HS-27A (cell line): ENCODE data around the gene SMIM8.
"Not testable (repeated sequence)": the region's sequence is repeated elsewhere in the genome, so short reads cannot be mapped to it uniquely, and the experiment has no call there.

Source experiments
- DNase-seq: peaks from one replicate; pipeline ENCODE4 v3.0.0-alpha.2; 2012; ENCODE audit warnings: low read depth, missing footprints

SMIM8 gene, protein sequence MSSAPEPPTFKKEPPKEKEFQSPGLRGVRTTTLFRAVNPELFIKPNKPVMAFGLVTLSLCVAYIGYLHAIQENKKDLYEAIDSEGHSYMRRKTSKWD

DNA sequence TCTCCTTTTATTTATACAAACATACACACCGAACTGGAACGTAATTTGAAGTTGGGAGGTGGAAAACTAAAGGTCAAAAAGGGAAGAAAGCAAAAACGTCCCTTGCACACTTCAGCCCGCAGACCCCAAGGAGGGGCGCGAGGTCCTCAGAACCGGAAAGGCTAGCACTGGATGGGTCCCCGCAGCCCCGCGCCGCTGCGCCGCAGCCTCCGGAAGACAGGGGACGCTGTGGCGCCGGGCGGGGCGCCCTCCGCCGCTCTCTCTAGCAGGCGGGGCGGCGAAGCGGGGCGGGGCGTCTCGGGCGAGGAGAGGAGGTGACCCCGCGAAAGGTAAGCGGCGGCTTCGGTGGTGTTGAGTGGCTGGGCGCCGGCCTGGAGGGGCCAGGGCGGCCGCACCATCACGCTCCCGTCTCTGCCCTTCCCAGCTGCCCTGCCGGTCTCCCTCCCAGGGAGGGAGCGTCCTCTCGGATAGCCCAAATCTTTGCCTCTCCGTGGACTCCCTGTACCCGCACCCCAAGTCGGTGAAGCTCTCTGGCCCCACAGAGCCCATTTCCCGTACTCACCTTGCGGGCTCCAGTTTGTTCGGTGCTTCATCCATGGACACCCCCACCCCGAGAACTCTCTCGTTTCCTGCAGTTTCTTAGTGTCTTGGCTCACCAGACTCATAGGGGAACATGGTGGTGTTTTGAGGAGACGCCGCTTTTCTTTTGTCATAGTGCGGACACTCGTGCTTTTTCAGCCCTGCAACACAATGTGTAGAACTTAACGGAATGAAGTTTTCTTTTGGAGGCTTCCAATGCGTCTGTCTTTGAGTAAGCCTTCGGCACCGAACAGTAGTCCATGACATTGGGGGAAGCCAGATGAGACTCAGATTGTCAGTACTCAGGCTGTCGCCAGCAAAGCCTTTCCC is at the start of gene SMIM8:
Gene SMIM8, plus strand, starts transcription at position 285 of the 909 bp plus-strand sequence. CDS start 14,444 bp downstream, outside the sequence.
- DNase-seq = no peak

DNA sequence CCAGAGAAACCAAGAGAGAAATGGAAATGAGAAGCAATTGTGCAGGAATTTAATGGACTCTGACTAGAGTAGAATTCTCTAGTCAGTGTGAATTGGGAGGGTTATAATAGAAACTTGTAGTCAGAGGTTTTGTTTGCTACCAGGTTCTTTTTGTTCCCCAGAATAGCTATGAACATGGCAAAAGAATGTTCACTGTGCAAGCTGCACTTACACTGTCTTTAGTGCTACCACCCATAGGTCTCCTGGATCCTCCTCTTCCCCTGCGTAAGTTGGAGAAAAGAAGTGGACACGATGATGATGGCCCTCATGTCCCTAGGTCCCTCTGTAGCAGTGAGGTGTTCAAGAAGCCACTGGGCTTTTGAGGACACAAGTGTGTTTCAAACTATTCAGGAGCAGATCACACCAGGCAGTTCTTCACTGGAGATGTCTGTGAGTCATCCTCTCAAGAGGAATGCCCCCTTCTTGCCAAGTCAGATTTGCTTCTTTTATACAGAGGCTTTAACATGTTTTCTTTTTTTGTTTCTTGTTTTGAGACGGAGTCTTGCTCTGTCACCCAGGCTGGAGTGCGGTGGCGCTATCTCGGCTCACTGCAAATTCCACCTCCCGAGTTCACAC is 47.6 kb upstream of the SMIM8 start:
- DNase-seq = no peak

DNA sequence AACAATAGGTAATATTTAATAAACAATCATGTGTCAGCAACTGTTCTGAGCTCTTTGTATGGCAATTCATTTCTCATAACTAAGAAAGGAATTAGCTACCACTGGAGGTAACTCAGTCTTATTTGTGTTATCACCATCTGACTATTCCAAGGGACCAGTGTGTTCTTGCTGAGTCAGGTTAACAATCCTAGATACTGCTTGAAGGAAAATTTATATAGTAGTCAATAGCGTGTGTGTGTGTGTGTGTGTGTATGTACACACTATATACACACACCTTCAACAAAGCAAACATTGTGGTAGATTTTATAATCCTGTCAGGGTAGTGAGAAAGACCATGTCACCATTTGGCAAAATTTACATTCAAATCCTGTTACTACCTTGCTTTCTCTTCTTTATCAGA is 45.8 kb upstream of the SMIM8 start:
- DNase-seq = no peak

DNA sequence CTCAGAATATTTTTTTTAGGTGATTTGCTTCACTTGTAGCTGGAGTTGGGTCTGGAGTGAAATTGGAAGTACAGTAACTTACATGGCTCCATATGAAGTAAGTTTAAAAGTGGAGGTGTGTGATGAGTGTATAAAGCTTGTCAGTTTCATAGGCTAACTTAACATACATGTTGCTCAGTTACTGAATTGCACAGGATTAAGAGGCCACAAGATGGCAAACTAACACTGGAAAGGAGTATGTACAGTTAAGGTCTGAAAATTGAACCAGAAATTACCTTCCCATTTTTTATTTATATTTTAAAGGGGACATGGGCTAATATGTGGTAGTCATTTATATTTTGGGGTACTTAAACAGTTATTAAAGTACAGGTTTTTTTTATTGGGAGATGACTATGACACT is 45.3 kb upstream of the SMIM8 start:
- no peak for DNase-seq

- DNase-seq = no peak
Observed at GRCh38 chr6:87279196-87279595, 43.2 kb upstream of the SMIM8 start.

DNA sequence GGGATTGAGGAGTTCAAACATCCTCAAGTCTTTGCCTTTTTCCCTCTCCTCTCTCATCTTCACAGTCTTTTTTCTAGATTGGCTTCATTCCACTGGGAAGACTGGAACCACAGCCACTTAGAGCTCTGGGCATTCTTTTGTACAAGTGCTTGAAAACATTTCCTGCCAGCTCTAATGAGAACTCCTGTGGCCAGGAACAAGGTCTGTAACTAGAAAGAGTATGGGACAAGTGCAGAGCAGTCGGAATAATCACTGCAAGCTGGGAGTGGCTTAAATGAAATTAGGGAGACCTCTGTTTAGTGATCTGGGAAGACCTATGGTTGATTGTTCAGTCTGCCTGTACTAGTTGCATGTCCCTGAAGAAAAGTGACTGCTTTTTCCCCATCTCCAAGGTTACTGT is 41.0 kb upstream of the SMIM8 start:
- DNase-seq = no peak

DNA sequence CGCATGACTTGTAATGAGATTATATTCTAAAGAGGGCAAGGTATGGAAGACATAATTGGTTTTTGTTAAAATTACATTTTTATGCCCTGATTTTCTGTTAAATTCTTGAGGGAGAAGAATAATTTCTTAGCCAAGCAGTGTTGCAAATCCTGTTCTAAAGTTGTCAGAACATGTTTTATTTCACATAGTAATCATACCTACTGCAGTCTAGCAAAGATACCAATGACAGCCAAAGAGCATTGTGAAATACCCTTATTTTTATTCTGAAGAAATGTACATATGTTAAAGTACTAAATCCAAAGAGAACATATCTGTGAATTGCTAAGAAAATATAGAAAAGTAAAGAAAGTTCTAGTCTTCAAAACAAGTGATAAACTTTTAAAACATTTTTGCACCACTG is 39.6 kb upstream of the SMIM8 start:
- no peak for DNase-seq

- no peak for DNase-seq
Observed at GRCh38 chr6:87283461-87283860, 38.9 kb upstream of the SMIM8 start.

DNA sequence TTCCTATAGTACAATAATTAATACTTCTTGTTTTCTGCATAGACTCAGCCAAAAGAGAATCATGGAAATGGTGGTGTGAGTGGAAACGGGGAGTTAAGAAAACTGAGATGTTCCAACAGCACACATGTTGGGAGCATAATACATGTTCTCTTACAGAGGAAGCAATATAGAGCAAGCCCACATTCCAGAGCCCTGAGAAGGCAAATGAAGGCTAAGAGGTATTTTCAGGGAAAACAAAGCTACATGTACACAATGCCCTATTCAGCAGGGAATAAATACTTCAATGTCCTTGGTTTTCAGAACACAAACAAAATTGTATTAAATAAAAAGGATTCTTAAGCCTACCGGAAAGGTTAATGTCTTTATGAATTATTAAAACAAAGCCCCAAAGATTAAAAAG is 35.1 kb upstream of the SMIM8 start:
- DNase-seq = no peak

DNA sequence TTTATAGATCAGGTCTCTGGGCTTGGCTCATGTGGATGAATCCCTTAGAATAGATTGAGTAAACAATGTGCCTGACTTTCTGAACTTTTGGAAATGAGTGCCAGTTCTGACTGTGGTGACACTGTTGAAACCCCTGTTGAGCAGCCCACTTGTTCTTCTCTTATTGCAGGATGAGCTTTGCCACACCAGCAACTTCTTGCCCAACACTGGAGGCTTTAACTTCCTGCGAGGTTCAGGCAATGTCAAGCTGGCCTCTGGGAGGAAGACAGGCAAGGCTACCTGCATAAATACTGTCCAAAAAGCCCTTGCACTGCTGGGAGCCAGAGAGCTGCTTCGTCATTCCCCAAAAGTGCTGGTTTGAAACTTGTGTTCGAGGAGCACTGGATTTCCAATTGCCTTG is 32.8 kb upstream of the SMIM8 start:
- DNase-seq = no peak

- DNase-seq = no peak
Observed at GRCh38 chr6:87291883-87292282, 30.5 kb upstream of the SMIM8 start.

- DNase-seq = no peak
Observed at GRCh38 chr6:87293526-87293925, 28.9 kb upstream of the SMIM8 start.

- no peak for DNase-seq
Observed at GRCh38 chr6:87297119-87297518, 25.3 kb upstream of the SMIM8 start.

- DNase-seq = not testable (repeated sequence)
Observed at GRCh38 chr6:87301277-87301676, 21.1 kb upstream of the SMIM8 start.

DNA sequence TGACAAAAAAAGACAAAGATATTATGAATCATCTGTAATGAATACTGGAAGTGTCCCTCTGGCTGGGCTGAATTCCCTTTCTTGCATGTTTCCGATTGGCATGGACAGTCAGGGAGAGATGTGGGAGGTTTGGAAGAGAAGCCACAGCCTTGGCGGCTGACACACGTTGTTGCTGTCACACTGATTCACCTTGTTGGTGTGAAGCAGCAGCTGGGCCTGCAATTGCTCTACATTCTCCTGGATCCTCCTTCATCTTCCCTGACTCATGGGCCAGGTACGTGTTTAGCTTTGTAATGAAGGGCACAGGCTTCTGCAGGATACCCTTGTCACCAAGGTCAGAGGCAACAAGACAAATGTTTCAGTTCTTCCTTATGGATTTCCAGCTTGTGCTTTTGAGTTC is 13.4 kb upstream of the SMIM8 start:
- DNase-seq = no peak

DNA sequence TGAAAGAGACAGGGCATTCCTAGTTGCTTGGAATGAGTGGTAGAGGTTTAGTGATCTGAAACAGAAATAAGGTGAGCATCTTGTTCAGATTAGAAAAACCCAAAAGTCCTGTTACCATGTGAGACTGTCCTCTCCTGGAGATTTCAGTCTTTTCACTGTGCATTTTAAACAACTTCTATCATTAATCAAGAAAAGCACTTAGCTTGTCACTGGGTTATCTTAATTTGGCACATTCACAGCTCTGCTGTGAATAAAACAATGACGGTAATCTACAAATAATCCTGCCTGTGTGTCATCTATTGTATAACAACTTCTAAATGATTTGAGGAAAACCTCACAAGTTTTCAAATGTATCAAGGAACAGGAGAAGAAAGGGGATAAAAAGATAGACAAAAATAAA is 9.5 kb upstream of the SMIM8 start:
- DNase-seq = no peak

GRCh38 chr6:87315071-87315470 is 7.3 kb upstream of the SMIM8 start:
- DNase-seq = no peak

GRCh38 chr6:87319271-87319987 is 3.0 kb upstream of the SMIM8 start:
- DNase-seq = no peak

- DNase-seq = not testable (repeated sequence)
Observed at GRCh38 chr6:87323880-87324279, 1.5 kb downstream of the SMIM8 start.

- DNase-seq = no peak
Observed at GRCh38 chr6:87330961-87331360, 8.6 kb downstream of the SMIM8 start.

DNA sequence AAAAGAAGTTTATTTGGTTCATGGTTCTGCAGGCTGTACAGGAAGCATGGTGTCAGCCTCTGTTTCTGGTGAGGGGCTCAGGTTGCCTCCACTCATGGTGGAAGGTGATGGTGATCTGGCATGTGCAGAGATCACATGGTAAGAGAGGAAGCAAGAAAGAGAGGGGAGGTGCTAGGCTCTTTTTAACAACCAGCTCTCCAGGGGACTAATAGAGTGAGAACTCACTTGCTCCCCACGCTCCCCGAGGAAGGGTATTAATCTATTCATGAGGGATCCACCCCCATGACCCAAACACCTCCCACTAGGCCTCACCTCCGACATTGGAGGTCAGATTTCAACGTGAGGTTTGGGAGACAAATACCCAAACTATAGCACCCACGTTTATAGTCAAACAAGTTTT is 10.6 kb downstream of the SMIM8 start:
- DNase-seq = no peak

DNA sequence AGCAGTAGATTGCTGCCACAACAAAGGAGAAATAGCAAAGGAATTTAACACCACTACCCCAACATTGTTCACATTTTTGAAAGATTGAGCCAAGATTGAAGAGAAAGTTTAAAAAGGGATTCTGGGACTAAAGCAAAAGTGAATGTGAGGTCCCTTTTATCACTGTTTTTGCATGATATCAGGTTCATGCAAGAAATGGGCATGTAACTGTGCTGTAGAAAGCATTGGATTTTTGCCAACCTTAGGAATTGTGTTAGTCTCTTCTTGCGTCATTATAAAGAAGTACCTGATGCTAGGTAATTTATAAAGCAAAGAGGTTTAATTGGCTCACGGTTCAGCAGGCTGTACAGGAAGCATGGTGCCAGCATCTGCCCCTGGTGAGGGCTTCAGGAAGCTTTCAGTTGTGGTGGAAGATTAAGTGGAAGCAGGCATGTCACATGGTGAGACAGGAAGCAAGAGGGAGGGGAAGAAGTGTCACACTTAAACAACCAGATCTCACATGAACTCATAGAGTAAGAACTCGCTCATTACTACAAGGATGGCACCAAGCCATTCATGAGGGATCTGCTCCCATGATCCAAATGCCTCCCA is 11.3 kb downstream of the SMIM8 start:
- no peak for DNase-seq
